GM12892 (cell line): ENCODE results near the gene ATXN10.

Source experiments
- POLR2A ChIP-seq: IDR thresholded peaks from 2 replicates; pipeline ENCODE4 v1.6.1; 2011; ENCODE audit warnings: low read depth, low read length, control low read depth
- POLR2AphosphoS5 ChIP-seq: IDR thresholded peaks from 2 replicates; pipeline ENCODE4 v1.6.1; 2011; ENCODE audit warnings: low read depth, low read length, control low read depth
- TAF1 ChIP-seq: IDR thresholded peaks from 2 replicates; pipeline ENCODE4 v1.6.1; 2011; ENCODE audit warnings: low read depth, mild to moderate bottlenecking, control low read depth, low read length, borderline replicate concordance

GRCh38 chr22:45866646-45867117 lies 195.0 kb downstream of the ATXN10 start:
- TF ChIP-seq TAF1 = no peak
- no peak for TF ChIP-seq POLR2A
- TF ChIP-seq POLR2AphosphoS5 = no peak
